ENCODE results near the gene STK32B.

DNA sequence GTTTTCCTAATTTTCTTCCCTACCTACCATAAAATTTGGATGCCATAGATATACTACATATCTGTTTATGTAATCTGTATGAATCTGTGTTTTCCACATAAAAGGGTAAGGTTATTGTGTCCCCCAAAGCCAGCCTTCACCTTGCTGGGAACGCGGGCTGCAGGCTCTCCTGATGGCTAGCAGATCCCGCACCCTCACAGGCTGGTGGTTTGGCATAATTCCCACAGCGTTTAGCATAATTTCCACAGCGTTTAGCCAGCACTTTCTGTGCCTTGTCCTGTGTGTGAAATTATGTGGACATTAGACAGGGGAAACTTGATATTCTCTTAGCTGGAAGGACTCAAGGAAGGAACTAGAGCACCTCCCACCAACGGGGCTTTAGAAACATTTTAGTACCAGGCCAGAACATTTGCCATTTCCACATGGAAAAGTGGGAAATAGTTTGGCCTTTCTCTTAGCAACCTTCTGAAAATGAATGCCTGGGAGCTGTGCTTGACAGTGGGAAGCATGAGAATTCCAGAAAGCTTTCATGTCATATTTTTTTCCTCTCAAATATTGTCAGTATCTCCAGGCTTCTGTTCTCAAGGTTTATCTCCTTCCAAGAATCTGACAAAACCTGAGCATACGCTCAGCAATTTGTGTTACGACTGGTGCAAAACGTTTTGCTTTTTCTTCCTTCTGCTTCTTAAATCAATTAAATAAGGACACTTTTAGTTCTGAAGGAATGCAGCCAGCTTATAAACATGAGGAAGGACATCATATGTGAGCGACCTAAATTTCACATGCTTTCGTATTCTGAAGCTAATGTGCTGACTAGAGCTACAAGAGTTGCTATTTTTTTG, 67.9 kb downstream of the STK32B start:
- TF ChIP-seq, protein P1, sequence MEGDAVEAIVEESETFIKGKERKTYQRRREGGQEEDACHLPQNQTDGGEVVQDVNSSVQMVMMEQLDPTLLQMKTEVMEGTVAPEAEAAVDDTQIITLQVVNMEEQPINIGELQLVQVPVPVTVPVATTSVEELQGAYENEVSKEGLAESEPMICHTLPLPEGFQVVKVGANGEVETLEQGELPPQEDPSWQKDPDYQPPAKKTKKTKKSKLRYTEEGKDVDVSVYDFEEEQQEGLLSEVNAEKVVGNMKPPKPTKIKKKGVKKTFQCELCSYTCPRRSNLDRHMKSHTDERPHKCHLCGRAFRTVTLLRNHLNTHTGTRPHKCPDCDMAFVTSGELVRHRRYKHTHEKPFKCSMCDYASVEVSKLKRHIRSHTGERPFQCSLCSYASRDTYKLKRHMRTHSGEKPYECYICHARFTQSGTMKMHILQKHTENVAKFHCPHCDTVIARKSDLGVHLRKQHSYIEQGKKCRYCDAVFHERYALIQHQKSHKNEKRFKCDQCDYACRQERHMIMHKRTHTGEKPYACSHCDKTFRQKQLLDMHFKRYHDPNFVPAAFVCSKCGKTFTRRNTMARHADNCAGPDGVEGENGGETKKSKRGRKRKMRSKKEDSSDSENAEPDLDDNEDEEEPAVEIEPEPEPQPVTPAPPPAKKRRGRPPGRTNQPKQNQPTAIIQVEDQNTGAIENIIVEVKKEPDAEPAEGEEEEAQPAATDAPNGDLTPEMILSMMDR (IDR thresholded peaks at IDR 0.05): no peak
- TF ChIP-seq POLR2A (IDR thresholded peaks at IDR 0.05): no peak
